T-helper 1 cell treated with Interleukin-12 subunit alpha and Interleukin-12 subunit beta and Interleukin-4 antibody, amounts not matched to agents 30 μg/mL and 1 μg/mL, for 36 hours (primary cell): ENCODE results near the gene ZSCAN12.

Source experiments
- H3K27ac Mint-ChIP-seq: one replicate; pipeline ENCODE4 v1.8.0; 2021; ENCODE audit warnings: mild to moderate bottlenecking, mixed read lengths
- H3K27me3 Mint-ChIP-seq: one replicate; pipeline ENCODE4 v1.8.0; 2021; ENCODE audit warnings: low read depth, mixed read lengths
- H3K36me3 Mint-ChIP-seq: one replicate; pipeline ENCODE4 v1.8.0; 2021; ENCODE audit warnings: low read depth, mixed read lengths
- H3K4me1 Mint-ChIP-seq: one replicate; pipeline ENCODE4 v1.8.0; 2021; ENCODE audit warnings: low read depth, mixed read lengths
- H3K4me3 Mint-ChIP-seq: one replicate; pipeline ENCODE4 v1.8.0; 2021; ENCODE audit warnings: mild to moderate bottlenecking, moderate library complexity, mixed read lengths
- H3K9me3 Mint-ChIP-seq: one replicate; pipeline ENCODE4 v1.8.0; 2021; ENCODE audit warnings: mixed read lengths

The ZSCAN12 gene

DNA sequence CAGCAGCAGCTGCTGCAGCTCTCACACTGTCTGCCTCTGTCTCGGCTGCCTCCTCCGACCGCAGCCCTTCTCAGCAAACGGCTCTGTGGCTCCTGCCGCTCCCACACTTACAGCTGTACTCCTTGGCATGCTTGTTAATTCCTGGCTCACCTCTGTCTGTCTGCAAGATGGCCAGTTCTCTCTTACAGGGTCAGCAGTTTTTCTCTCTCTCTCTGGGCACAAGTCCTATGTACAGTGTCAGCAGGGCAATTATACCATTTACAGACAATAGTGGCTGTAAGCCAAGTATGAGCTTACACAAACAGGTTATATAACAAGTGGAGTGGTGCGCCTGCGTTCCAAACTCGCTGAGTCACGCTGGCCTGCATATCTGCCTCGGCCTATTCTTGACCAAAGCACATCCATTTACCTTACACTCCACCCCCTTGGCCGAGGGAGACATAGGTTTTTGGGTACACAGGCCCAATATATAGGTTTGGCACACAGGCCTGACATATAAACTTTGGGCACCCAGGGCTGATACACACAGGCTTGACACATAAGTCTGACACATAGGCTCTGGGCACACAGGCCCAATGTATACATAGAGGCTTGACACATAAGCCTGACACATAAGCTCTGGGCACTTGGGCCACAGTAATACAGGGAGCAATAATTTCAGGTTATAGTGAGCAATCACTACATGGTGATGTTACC is 45.4 kb downstream of the ZSCAN12 start:
- H3K4me1 Mint-ChIP-seq = peaks cover 43% of the 10 kb centered on the region
- H3K36me3 Mint-ChIP-seq = peaks cover 10% of the 10 kb centered on the region
- H3K4me3 Mint-ChIP-seq = no peak overlapping the region
- H3K27me3 Mint-ChIP-seq = peaks cover 3% of the 10 kb centered on the region
- no peaks in the 10 kb centered on the region for H3K9me3 Mint-ChIP-seq
- H3K27ac Mint-ChIP-seq = no peak overlapping the region

DNA sequence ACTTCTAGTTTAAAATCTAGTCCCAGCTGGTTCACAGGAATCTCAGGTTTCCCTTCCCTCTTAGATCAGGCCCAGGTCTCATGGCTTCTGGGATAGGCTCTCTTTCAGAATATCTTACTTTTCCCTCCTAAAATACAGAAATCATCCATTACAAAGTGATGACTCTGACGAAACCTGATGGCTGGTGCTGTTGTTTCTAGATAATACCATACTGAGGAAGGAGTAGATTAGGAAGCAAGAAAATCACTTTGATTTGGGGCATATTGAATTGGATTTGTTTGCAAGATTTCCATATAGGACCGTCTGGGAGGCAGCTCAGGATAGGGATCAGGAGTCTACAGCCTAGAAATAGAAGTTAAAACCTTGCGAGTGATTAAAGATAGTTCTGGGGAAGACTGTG is 46.2 kb downstream of the ZSCAN12 start:
- no peak overlapping the region for H3K27ac Mint-ChIP-seq
- peaks cover 43% of the 10 kb centered on the region for H3K4me1 Mint-ChIP-seq
- H3K36me3 Mint-ChIP-seq = peaks cover 10% of the 10 kb centered on the region
- H3K4me3 Mint-ChIP-seq = no peak overlapping the region
- no peaks in the 10 kb centered on the region for H3K9me3 Mint-ChIP-seq
- H3K27me3 Mint-ChIP-seq = peaks cover 3% of the 10 kb centered on the region

DNA sequence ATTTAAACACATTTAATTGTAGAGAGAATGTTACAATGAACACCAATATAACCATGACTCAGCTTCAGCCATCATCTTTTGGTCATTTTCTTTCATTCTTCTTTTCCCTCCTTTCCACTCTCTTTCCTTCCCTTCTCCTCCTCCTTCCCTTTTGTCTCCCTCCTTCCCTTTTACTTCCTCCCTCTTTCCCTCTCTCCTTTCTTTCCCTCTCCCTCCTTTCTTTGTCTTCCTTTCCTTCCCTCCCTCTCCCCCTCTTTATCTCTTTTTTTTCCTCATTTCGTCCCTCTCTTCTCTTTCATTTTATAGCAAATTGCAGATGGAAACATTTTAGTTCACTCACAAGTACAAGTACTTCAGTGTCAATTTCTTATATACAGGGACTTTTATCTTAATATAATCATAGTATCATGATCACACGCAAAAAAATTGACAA is 48.0 kb downstream of the ZSCAN12 start:
- no peak overlapping the region for H3K27ac Mint-ChIP-seq
- H3K27me3 Mint-ChIP-seq = peaks cover 20% of the 10 kb centered on the region
- H3K4me1 Mint-ChIP-seq = peaks cover 38% of the 10 kb centered on the region
- H3K9me3 Mint-ChIP-seq = no peaks in the 10 kb centered on the region
- H3K4me3 Mint-ChIP-seq = peak overlapping the region; percentile 66
- peaks cover 10% of the 10 kb centered on the region for H3K36me3 Mint-ChIP-seq

DNA sequence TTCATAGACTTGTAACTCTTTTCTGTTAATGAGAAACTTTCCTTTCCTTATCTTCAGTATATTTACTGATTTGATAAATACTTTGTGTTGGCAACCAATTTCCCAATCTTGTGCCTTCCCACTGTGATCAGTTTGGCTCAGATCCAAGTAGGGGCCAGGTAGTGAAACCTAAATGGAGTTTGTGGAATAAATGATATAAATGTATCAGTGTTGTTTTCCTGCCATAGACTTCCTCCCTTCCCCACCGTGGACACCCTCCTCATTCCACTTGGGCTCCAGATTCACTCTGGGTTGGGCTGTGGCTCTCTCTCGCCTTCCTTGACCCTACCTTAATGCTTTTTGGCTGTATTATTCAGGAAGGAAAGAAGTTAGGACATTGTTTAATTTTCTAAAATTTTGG is 48.5 kb downstream of the ZSCAN12 start:
- Mint-ChIP-seq H3K9me3 (no peaks in the 10 kb centered on the region), H3K27ac (no peak overlapping the region), H3K36me3 (peaks cover 10% of the 10 kb centered on the region), H3K4me1 (peaks cover 36% of the 10 kb centered on the region), H3K27me3 (peaks cover 22% of the 10 kb centered on the region), H3K4me3 (peak overlapping the region; percentile 96)

DNA sequence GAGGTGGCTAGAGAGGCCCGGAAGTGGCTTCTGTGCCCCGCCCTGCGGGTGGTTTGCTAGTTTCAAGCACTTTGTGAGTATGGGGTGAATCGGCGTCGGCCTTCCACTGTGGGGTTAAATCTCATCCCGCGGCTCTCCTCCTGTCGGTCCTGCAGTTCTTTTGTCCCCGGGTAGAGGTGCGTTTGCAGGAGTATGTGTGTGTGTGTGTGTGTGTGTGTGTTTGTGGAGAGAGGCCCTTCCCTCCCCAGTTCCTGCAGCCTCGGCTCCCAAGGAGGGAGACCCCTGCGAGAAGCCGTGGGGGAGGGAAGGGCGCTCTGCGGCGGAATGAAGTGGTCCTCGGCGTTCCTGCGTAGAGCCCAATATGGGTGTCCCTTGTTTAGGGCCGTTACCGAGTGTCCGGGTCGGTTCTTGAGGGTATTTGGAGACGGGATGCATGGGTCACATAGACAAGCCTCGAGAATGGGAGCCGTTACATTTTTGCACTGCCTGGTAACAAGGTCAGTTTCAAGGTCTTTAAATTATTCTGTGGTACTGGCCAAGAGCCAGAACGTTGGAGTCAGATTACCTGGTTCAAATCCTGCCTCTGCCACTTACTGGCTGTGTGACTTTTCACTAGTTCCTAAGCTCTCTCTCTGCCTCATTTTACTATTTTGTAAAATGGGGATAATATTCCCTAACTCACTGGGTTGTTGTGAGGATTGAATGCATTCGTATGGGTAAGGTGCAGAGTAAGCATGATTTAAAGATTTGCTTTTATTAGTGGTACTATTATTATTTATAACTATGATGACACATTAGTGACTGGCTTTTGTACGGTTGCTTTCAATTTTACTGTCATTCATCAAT is 49.4 kb downstream of the ZSCAN12 start, which contains the start of gene ZKSCAN3:
Gene ZKSCAN3, plus strand, starts transcription at position 56 of the 846 bp plus-strand sequence. CDS start 9,640 bp downstream, outside the sequence.
- H3K27me3 Mint-ChIP-seq = peaks cover 27% of the 10 kb centered on the region
- H3K4me1 Mint-ChIP-seq = peaks cover 27% of the 10 kb centered on the region
- H3K9me3 Mint-ChIP-seq = no peaks in the 10 kb centered on the region
- H3K27ac Mint-ChIP-seq = peak within 1 kb of the TSS; percentile 92
- peak within 1 kb of the TSS; percentile 96 for H3K4me3 Mint-ChIP-seq
- peaks cover 10% of the 10 kb centered on the region for H3K36me3 Mint-ChIP-seq

DNA sequence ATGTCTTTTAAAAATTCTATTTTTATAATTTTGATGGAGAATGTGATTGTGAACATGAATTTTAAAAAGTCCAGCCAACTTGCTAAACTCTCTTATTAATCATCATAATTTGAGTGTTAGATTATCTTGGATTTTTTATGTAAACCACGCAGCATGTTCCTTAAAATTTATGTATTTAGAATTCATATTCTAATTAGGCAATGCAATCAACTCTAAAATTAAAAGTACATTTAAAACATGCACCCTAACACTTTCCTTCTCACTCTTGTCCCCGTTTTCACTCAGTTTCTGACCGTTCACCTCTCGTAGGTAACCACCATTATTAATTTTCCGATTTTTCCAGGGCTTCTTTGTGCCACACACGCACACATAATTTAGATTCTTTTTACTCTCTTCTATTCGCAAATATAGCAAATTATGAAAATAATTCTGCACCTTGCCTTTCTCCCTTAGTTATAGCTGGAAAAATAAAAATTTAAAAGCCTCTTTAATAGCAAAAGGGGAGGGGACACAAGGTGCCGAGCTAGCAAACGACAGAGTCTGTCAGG is 50.1 kb downstream of the ZSCAN12 start:
- peak overlapping the region; percentile 96 for H3K4me3 Mint-ChIP-seq
- H3K27ac Mint-ChIP-seq = peak overlapping the region; percentile 92
- H3K27me3 Mint-ChIP-seq = peaks cover 32% of the 10 kb centered on the region
- H3K9me3 Mint-ChIP-seq = no peaks in the 10 kb centered on the region
- H3K4me1 Mint-ChIP-seq = peaks cover 26% of the 10 kb centered on the region
- H3K36me3 Mint-ChIP-seq = peaks cover 10% of the 10 kb centered on the region

DNA sequence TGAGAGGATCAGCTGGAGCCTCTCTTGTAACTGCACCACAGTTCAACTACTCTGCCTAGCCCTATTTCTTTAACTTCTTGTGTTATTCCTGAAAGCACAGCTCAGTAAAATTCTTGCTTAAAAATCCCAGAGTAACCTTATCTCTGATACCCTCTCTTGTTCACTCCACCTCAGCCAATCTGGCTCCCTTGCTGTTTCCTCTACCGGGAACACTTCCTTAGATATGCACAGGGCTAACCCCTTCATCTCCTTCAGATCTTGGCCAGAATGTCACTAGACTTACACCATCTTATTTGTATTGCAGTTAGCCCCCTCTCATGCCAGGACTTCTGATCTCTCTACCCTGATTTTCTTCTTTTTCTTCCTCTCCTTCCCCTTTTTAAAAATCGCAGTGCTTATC is 52.4 kb downstream of the ZSCAN12 start:
- Mint-ChIP-seq H3K9me3 (peaks cover 6% of the 10 kb centered on the region), H3K4me1 (peaks cover 20% of the 10 kb centered on the region), H3K36me3 (peaks cover 4% of the 10 kb centered on the region), H3K27ac (no peak overlapping the region), H3K4me3 (no peak overlapping the region), H3K27me3 (peaks cover 35% of the 10 kb centered on the region)

DNA sequence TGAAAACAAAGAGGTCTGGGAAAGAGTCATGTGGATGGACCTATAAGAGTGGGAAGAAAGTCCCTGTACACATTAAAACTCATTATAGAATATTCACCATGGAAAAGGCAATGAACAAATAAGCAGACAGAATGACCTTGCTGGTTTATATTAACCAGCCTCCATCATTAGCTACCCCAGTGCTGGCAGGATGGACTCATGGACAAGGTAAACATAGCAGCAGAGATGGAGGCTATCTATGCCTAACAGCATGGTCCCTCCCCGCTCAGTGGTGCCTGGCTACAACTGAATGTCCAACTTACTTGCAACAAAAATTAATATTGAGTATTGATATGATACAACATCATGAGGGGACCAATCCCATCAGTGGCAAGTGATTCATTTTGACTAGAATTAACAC is 54.3 kb downstream of the ZSCAN12 start:
- Mint-ChIP-seq H3K9me3 (peaks cover 23% of the 10 kb centered on the region), H3K4me1 (peaks cover 5% of the 10 kb centered on the region), H3K27me3 (peaks cover 35% of the 10 kb centered on the region), H3K36me3 (peaks cover 8% of the 10 kb centered on the region), H3K4me3 (no peak overlapping the region), H3K27ac (no peak overlapping the region)

DNA sequence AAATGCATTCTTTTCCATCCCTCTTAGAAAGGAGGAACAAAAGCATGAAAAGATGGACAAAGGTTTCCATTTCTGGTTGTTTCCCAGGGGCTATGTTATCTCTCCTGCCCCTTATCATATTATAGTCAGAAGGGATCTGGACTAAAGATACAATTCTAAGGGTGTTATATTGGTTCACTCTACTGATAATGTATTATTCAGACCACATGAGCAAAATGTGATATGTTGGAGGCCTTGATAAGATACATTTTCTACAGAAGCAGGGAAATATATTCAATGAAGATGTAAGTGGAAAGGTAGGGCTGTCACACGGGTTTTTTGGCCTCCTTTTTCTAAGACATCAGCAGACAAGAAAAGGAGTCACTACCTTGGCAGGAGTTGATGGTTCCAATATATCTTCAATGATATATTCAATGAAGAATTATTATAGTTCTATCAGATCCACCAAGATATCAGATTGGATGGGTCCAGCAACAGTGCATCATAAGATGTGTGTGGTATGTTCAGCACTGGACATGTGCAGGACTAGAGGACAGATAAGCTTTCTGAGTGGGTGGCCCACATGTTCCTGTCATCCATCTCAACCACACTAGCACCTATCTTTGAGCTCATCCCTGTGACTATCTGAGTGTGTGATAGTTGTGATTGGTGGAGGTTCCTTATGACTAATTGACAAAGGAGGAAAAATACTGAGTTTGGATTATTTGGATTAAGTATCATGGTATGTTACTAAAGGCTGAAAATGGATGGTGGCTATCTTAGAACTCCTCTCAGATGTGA is 55.5 kb downstream of the ZSCAN12 start:
- Mint-ChIP-seq H3K4me1 (no peaks in the 10 kb centered on the region), H3K4me3 (no peak overlapping the region), H3K9me3 (peaks cover 31% of the 10 kb centered on the region), H3K36me3 (peaks cover 6% of the 10 kb centered on the region), H3K27me3 (peaks cover 32% of the 10 kb centered on the region), H3K27ac (no peak overlapping the region)

DNA sequence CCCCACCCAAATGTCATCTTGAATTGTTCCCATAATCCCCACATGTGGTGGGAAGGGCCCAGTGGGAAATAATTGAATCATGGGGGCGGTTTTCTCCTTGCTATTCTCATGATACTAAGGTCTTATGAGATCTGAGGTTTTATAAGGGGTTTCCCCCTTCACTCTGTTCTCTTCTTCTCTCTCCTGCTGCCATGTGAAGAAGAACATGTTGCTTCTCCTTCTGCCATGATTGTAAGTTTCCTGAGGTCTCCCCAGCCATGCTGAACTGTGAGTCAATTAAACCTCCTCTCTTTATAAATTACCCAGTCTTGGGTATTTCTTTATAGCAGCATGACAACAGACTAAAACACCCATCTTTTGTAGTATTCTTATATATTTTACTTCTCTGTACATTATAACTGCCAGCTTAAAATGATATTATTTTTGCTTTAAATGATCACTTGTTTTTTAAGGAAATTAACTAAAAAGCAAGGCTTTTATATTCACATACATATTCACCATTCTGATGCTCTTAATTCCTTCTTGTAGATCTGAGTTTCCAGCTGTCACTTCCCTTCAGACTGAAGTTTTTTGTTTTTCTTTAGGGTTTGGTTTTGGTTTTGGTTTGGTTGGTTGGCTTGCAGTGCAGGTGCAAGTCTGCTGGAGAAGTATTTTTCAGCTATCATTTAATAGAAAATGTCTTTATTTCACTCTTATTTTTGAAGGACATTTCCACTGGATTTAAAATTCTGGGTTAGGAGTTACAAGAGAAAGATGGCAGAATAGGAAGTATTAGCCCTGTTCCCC is 59.0 kb downstream of the ZSCAN12 start:
- H3K4me3 Mint-ChIP-seq = no peak overlapping the region
- no peaks in the 10 kb centered on the region for H3K4me1 Mint-ChIP-seq
- H3K9me3 Mint-ChIP-seq = peaks cover 34% of the 10 kb centered on the region
- H3K36me3 Mint-ChIP-seq = peaks cover 6% of the 10 kb centered on the region
- no peak overlapping the region for H3K27ac Mint-ChIP-seq
- H3K27me3 Mint-ChIP-seq = peaks cover 11% of the 10 kb centered on the region

DNA sequence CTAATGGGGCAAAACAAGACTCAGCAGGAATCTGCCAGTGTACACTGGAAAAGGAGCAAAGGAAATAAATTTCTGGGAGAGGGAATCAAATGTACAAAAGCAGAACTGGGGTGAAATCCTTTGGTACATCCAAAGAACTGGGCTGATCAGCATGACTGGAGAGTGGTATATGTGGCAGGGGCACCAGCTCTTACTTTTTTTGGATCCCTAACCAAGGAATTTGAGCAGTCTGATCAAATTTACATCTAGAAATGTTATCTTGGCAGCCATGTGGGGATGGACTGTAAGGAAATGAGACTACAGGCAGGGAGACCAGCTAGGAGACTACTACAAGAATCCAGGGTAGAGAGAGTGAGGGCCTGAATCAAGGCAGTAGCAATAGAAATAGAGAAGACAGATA is 62.4 kb downstream of the ZSCAN12 start:
- peaks cover 6% of the 10 kb centered on the region for H3K36me3 Mint-ChIP-seq
- no peak overlapping the region for H3K4me3 Mint-ChIP-seq
- no peak overlapping the region for H3K27ac Mint-ChIP-seq
- H3K9me3 Mint-ChIP-seq = peaks cover 29% of the 10 kb centered on the region
- peaks cover 9% of the 10 kb centered on the region for H3K27me3 Mint-ChIP-seq
- peaks cover 3% of the 10 kb centered on the region for H3K4me1 Mint-ChIP-seq

DNA sequence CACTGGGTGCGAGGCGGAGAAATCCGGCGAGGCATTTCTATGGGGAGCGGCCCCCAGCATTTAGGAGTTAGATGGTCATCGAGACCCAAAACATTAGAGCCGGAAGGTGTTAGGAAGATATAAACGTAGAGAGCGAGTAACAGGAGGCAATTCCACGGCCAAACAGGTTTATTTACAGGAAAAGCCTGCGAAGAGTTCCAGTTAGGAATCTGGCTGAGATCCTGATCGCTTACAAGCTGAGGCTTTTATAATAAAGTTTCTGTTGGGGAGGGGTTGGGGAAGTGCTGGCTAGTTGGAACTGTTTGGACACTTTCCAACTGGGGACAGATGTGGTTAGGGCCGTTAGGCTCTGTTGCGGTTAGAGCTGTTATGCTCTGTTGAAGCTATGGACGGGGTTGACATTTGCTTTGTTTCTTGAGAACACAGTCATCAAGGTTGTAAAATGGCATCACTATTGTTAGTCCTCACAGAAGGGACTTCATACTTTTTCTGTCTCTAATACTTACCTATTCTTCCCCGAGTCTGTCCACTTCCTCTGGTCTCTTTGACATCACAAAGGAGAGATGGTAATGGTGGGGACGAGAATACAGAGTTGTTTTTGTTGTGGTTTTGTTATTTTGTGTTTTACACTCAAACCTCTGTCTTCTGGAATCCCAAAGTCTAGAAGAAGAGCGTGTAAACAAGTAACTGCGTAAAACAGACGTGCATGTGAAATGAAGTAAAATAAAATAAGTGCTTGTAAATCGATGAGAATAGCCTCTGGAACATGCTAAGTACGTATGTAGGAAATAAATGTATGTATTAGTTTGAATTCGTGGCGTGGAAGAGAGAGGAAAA is 63.0 kb downstream of the ZSCAN12 start:
- Mint-ChIP-seq H3K4me1 (peaks cover 3% of the 10 kb centered on the region), H3K27me3 (peaks cover 9% of the 10 kb centered on the region), H3K4me3 (no peak overlapping the region), H3K9me3 (peaks cover 28% of the 10 kb centered on the region), H3K27ac (no peak overlapping the region), H3K36me3 (peaks cover 6% of the 10 kb centered on the region)
